Tibial nerve (tissue), 4 donors: Measurements from ENCODE around the gene GDF11. TPM values are rescaled to one million over a fixed set of nuclear protein-coding genes. Genes with fewer than 3 reads are reported as not detected.

ENCODE experiments used
- DNase-seq, 2 donors: peaks; one replicate each; pipeline ENCODE4 v3.0.0-alpha.2; 2019; ENCODE audit warnings: low spot score in 2 of 2
- H3K27ac ChIP-seq, 4 donors: fragments of 200-600 bp; sonication (generic) in 3 of 4; one replicate each; pipeline ENCODE4 v1.5.1; 2017 to 2019; ENCODE audit warnings: mild to moderate bottlenecking in 1 of 4
- H3K27me3 ChIP-seq, 2 donors: fragments of 200-600 bp; sonication (generic) in 1 of 2; one replicate each; pipeline versions ENCODE4 v1.5.1 to v1.6.0; 2017 to 2019
- H3K36me3 ChIP-seq, 3 donors: fragments of 200-600 bp; sonication (generic); one replicate each; pipeline ENCODE4 v1.5.1; 2018 to 2019
- H3K4me1 ChIP-seq, 4 donors: fragments of 200-600 bp; sonication (generic) in 3 of 4; one replicate each; pipeline ENCODE4 v1.5.1; 2017 to 2019
- H3K4me3 ChIP-seq, 4 donors: fragments of 200-600 bp; sonication (generic) in 3 of 4; one replicate each; pipeline ENCODE4 v1.5.1; 2017 to 2019; ENCODE audit warnings: mild to moderate bottlenecking in 1 of 4, moderate library complexity in 1 of 4
- H3K9me3 ChIP-seq, 4 donors: fragments of 200-600 bp; sonication (generic) in 3 of 4; one replicate each; pipeline ENCODE4 v1.5.1; 2017 to 2019
- CTCF ChIP-seq, 5 experiments: fragments of 200-600 bp in 3 of 5; fragments of 450-650 bp in 2 of 5; sonication (generic) in 3 of 5; IDR thresholded peaks; one replicate each; pipeline ENCODE4 v1.5.1; 2016 to 2019; ENCODE audit warnings: antibody characterized with exemption in 5 of 5, mild to moderate bottlenecking in 3 of 5, moderate library complexity in 2 of 5
- EP300 ChIP-seq, 2 donors: sonication (generic); formaldehyde crosslinking; IDR thresholded peaks; one replicate each; pipeline ENCODE4 v1.6.1; 2017; ENCODE audit warnings: antibody characterized with exemption in 2 of 2, mild to moderate bottlenecking in 1 of 2
- POLR2A ChIP-seq, 2 donors: fragments of 450-650 bp; IDR thresholded peaks; one replicate each; pipeline ENCODE4 v1.6.1; 2017; ENCODE audit warnings: antibody characterized with exemption in 2 of 2, mild to moderate bottlenecking in 2 of 2, moderate library complexity in 2 of 2
- WGBS, 2 donors: methylation state at CpG; one replicate each; pipeline ENCODE4 v1.1.5; 2018; 5-methylcytosine and 5-hydroxymethylcytosine counted together
- total RNA-seq, 4 donors: library from RNA; depleted of rRNA; stranded (reverse); fragments of >200 nt; gene quantifications; one replicate each; pipeline ENCODE4 v1.1.0, GENCODE V29; 2016

Gene GDF11
- total RNA-seq, 4 donors from 2014 or later, result 1.8 to 5.7 (median 4.0) TPM

GRCh38 chr12:55741931-55742680, 816 bp upstream of the GDF11 start:
- H3K27ac ChIP-seq, result peak overlapping the region; percentile 35 to 91 (median 80)
- no peak for TF ChIP-seq EP300 (IDR thresholded peaks at IDR 0.05)
- TF ChIP-seq CTCF (IDR thresholded peaks at IDR 0.05), result no peak
- no peak for TF ChIP-seq POLR2A (IDR thresholded peaks at IDR 0.05)
- 15% methylated on average over 3 of the region's 3 CpGs for WGBS, 2 donors
- no peak for DNase-seq
- H3K27me3 ChIP-seq, result no peaks in the 10 kb centered on the region
- H3K4me3 ChIP-seq, result peak overlapping the region in 2 of 4 donors; percentile 42 to 76
- H3K36me3 ChIP-seq, result no peaks in the 10 kb centered on the region
- no peaks in the 10 kb centered on the region for H3K9me3 ChIP-seq
- peaks cover 3 to 65% (median 35%) of the 10 kb centered on the region in 4 donors for H3K4me1 ChIP-seq

- Histone ChIP-seq H3K27ac (peak overlapping the region; percentile 35 to 91 (median 80)), H3K9me3 (no peaks in the 10 kb centered on the region), H3K36me3 (peaks cover 0 to 4% (median 0%) of the 10 kb centered on the region in 3 donors), H3K4me3 (peak overlapping the region; percentile 42 to 95 (median 71)), H3K27me3 (no peaks in the 10 kb centered on the region), H3K4me1 (peaks cover 3 to 50% (median 23%) of the 10 kb centered on the region in 4 donors)
- TF ChIP-seq EP300 (IDR thresholded peaks at IDR 0.05) (peak in 1 of 2 donors; percentile 17), CTCF (IDR thresholded peaks at IDR 0.05) (peak in 1 of 5 experiments; percentile 15), POLR2A (IDR thresholded peaks at IDR 0.05) (no peak)
- DNase-seq, result no peak
- WGBS, 2 donors, result 1 to 3% methylated on average over 26 to 36 of the region's 73 CpGs
Measured at GRCh38 chr12:55743406-55744339, 751 bp downstream of the GDF11 start.

GRCh38 chr12:55744340-55745030, 1.6 kb downstream of the GDF11 start:
- TF ChIP-seq CTCF (IDR thresholded peaks at IDR 0.05), result no peak
- TF ChIP-seq POLR2A (IDR thresholded peaks at IDR 0.05), result no peak
- no peak for TF ChIP-seq EP300 (IDR thresholded peaks at IDR 0.05)
- peak overlapping the region; percentile 27 to 91 (median 80) for H3K27ac ChIP-seq
- no peaks in the 10 kb centered on the region for H3K9me3 ChIP-seq
- H3K36me3 ChIP-seq, result peaks cover 0 to 13% (median 0%) of the 10 kb centered on the region in 3 donors
- DNase-seq, result no peak
- H3K27me3 ChIP-seq, result no peaks in the 10 kb centered on the region
- H3K4me1 ChIP-seq, result peaks cover 3 to 47% (median 23%) of the 10 kb centered on the region in 4 donors
- H3K4me3 ChIP-seq, result peak overlapping the region; percentile 42 to 95 (median 71)
- WGBS, 2 donors, result 4 to 9% methylated on average over 11 of the region's 11 CpGs

- Histone ChIP-seq H3K36me3 (peaks cover 0 to 23% (median 0%) of the 10 kb centered on the region in 3 donors), H3K27me3 (no peaks in the 10 kb centered on the region), H3K9me3 (no peaks in the 10 kb centered on the region), H3K27ac (peak overlapping the region; percentile 27 to 91 (median 68)), H3K4me3 (peak overlapping the region in 2 of 4 donors; percentile 7 to 26), H3K4me1 (peaks cover 3 to 47% (median 23%) of the 10 kb centered on the region in 4 donors)
- TF ChIP-seq EP300 (IDR thresholded peaks at IDR 0.05) (no peak), CTCF (IDR thresholded peaks at IDR 0.05) (no peak), POLR2A (IDR thresholded peaks at IDR 0.05) (no peak)
- 9 to 14% methylated on average over 13 of the region's 13 CpGs for WGBS, 2 donors
- no peak for DNase-seq
Measured at GRCh38 chr12:55745361-55746173, 2.6 kb downstream of the GDF11 start.
